CD4-positive, alpha-beta memory T cell (primary cell): Measurements from ENCODE around the gene ASPM. TPM values are rescaled to one million over a fixed set of nuclear protein-coding genes. Genes with fewer than 3 reads are reported as not detected.

Experiments used
- CTCF ChIA-PET: fragments of 350-600 bp; sonication (Branson Sonifier 250); formaldehyde crosslinking; loops from one replicate; lab custom pipeline; 2021; ENCODE audit warnings: inconsistent platforms; ENCODE audit not compliant: partially characterized antibody; lab: Charles Lee
- POLR2A ChIA-PET: fragments of 350-600 bp; sonication (Branson Sonifier 250); formaldehyde crosslinking; loops from one replicate; lab custom pipeline; 2021; ENCODE audit not compliant: partially characterized antibody; lab: Charles Lee
- DNase-seq, 5 donors: peaks; one replicate each; pipeline versions ENCODE4 v3.0.0 to v3.0.0-alpha.2; 2020 to 2022; ENCODE audit warnings: mixed read lengths in 1 of 5
- H3K27ac ChIP-seq: one replicate; pipeline ENCODE4 v1.7.0; 2013; ENCODE audit warnings: low read depth, low read length
- H3K27me3 ChIP-seq: 2 replicates; pipeline ENCODE4 v1.7.0; 2013; ENCODE audit warnings: mild to moderate bottlenecking, low read length, moderate library complexity; ENCODE audit not compliant: insufficient read depth
- H3K36me3 ChIP-seq: 2 replicates; pipeline ENCODE4 v1.7.0; 2013; ENCODE audit warnings: mild to moderate bottlenecking, low read length, moderate library complexity; ENCODE audit not compliant: insufficient read depth
- H3K4me1 ChIP-seq: 2 replicates; pipeline ENCODE4 v1.7.0; 2013; ENCODE audit warnings: mild to moderate bottlenecking, low read length, moderate library complexity; ENCODE audit not compliant: insufficient read depth
- H3K4me3 ChIP-seq, 2 donors: one replicate each; pipeline ENCODE4 v1.7.0; 2013; ENCODE audit warnings: low read length in 2 of 2, mild to moderate bottlenecking in 1 of 2
- H3K9me3 ChIP-seq, 2 donors: one replicate each; pipeline ENCODE4 v1.7.0; 2013; ENCODE audit warnings: low read length in 2 of 2, control low read depth in 1 of 2; ENCODE audit not compliant: control insufficient read depth in 1 of 2
- H3K27ac Mint-ChIP-seq, 7 donors: one replicate each; pipeline ENCODE4 v1.8.0; 2020 to 2021; ENCODE audit warnings: mixed read lengths in 7 of 7, mild to moderate bottlenecking in 6 of 7, inconsistent platforms in 3 of 7, moderate library complexity in 3 of 7
- H3K27me3 Mint-ChIP-seq, 2 donors: one replicate each; pipeline ENCODE4 v1.8.0; 2020 to 2021; ENCODE audit warnings: mixed read lengths in 2 of 2
- H3K36me3 Mint-ChIP-seq, 2 donors: one replicate each; pipeline ENCODE4 v1.8.0; 2020 to 2021; ENCODE audit warnings: mixed read lengths in 2 of 2, inconsistent platforms in 1 of 2, mild to moderate bottlenecking in 1 of 2
- H3K4me1 Mint-ChIP-seq, 4 donors: one replicate each; pipeline ENCODE4 v1.8.0; 2020 to 2021; ENCODE audit warnings: mixed read lengths in 4 of 4, mild to moderate bottlenecking in 1 of 4
- H3K4me3 Mint-ChIP-seq, 8 donors: one replicate each; pipeline ENCODE4 v1.8.0; 2020 to 2021; ENCODE audit warnings: mixed read lengths in 8 of 8, mild to moderate bottlenecking in 7 of 8, moderate library complexity in 6 of 8, inconsistent platforms in 3 of 8
- H3K9me3 Mint-ChIP-seq, 8 donors: one replicate each; pipeline ENCODE4 v1.8.0; 2020 to 2021; ENCODE audit warnings: mixed read lengths in 8 of 8, mild to moderate bottlenecking in 5 of 8, inconsistent platforms in 3 of 8, moderate library complexity in 1 of 8
- intact Hi-C: fragments of 100-400 bp; cut with micrococcal nuclease; formaldehyde crosslinking; loops from one replicate; pipeline ENCODE4 v1.15.1; 2023
- polyA plus RNA-seq, 2 donors: library from polyadenylated mRNA; unstranded; fragments of 300-500 nt; fragmentation: Illumina TruSeq; gene quantifications; one replicate each; pipeline ENCODE4 v1.2.3, GENCODE V29; 2021
- total RNA-seq, 2 experiments: library from RNA; stranded (reverse); gene quantifications; one replicate each; pipeline ENCODE4 v1.2.3, GENCODE V29; 2021

The ASPM gene
- total and polyA plus RNA-seq, 4 experiments from 2014 or later: 0.01 to 0.38 (median 0.30) TPM; not detected in 1

- H3K4me1 ChIP-seq: no peaks in the 10 kb centered on the region
- no peak overlapping the region for H3K27ac Mint-ChIP-seq
- intact Hi-C loops: no loop called here
- H3K36me3 Mint-ChIP-seq: peaks cover 0 to 4% of the 10 kb centered on the region in 2 donors
- no peaks in the 10 kb centered on the region for H3K36me3 ChIP-seq
- H3K4me3 Mint-ChIP-seq: no peak overlapping the region
- H3K4me3 ChIP-seq: no peak overlapping the region
- H3K27me3 Mint-ChIP-seq: peaks cover 0 to 5% of the 10 kb centered on the region in 2 donors
- no peak overlapping the region for H3K27ac ChIP-seq
- no peaks in the 10 kb centered on the region for H3K4me1 Mint-ChIP-seq
- no peak for DNase-seq
- CTCF ChIA-PET: no interaction called here
- H3K27me3 ChIP-seq: no peaks in the 10 kb centered on the region
- no peaks in the 10 kb centered on the region for H3K9me3 ChIP-seq
- POLR2A ChIA-PET: no interaction called here
- peaks cover 7 to 28% (median 19%) of the 10 kb centered on the region in 8 donors for H3K9me3 Mint-ChIP-seq
Observed at GRCh38 chr1:197083474-197083873, 63.0 kb downstream of the ASPM start.

GRCh38 chr1:197081117-197081753, 65.2 kb downstream of the ASPM start:
- H3K27ac Mint-ChIP-seq: no peak overlapping the region
- Histone ChIP-seq H3K4me3 (no peak overlapping the region), H3K27me3 (no peaks in the 10 kb centered on the region), H3K4me1 (no peaks in the 10 kb centered on the region), H3K36me3 (no peaks in the 10 kb centered on the region), H3K9me3 (no peaks in the 10 kb centered on the region), H3K27ac (no peak overlapping the region)
- peaks cover 0 to 4% of the 10 kb centered on the region in 2 donors for H3K36me3 Mint-ChIP-seq
- POLR2A ChIA-PET: no interaction called here
- intact Hi-C loops: no loop called here
- H3K4me1 Mint-ChIP-seq: peaks cover 0 to 5% (median 0%) of the 10 kb centered on the region in 4 donors
- no peak for DNase-seq
- peaks cover 7 to 28% (median 19%) of the 10 kb centered on the region in 8 donors for H3K9me3 Mint-ChIP-seq
- H3K4me3 Mint-ChIP-seq: no peak overlapping the region
- H3K27me3 Mint-ChIP-seq: peaks cover 0 to 5% of the 10 kb centered on the region in 2 donors
- CTCF ChIA-PET: no interaction called here

- no peak overlapping the region for H3K4me3 Mint-ChIP-seq
- no peaks in the 10 kb centered on the region for H3K27me3 ChIP-seq
- CTCF ChIA-PET: no interaction called here
- peaks cover 0 to 4% of the 10 kb centered on the region in 2 donors for H3K36me3 Mint-ChIP-seq
- peaks cover 0 to 5% (median 0%) of the 10 kb centered on the region in 4 donors for H3K4me1 Mint-ChIP-seq
- no peaks in the 10 kb centered on the region for H3K36me3 ChIP-seq
- H3K27me3 Mint-ChIP-seq: peaks cover 0 to 5% of the 10 kb centered on the region in 2 donors
- H3K9me3 Mint-ChIP-seq: peaks cover 7 to 28% (median 19%) of the 10 kb centered on the region in 8 donors
- no peaks in the 10 kb centered on the region for H3K9me3 ChIP-seq
- no peak overlapping the region for H3K27ac ChIP-seq
- H3K4me3 ChIP-seq: no peak overlapping the region
- intact Hi-C loops: no loop called here
- no peak overlapping the region for H3K27ac Mint-ChIP-seq
- no peaks in the 10 kb centered on the region for H3K4me1 ChIP-seq
- DNase-seq: no peak
- POLR2A ChIA-PET: no interaction called here
Observed at GRCh38 chr1:197080323-197080722, 66.1 kb downstream of the ASPM start.

GRCh38 chr1:197076585-197076984, 69.9 kb downstream of the ASPM start:
- Mint-ChIP-seq H3K36me3 (peaks cover 0 to 4% of the 10 kb centered on the region in 2 donors), H3K27ac (no peak overlapping the region), H3K4me3 (no peak overlapping the region), H3K27me3 (peaks cover 0 to 7% of the 10 kb centered on the region in 2 donors), H3K9me3 (peaks cover 5 to 17% (median 13%) of the 10 kb centered on the region in 8 donors), H3K4me1 (peaks cover 0 to 5% (median 0%) of the 10 kb centered on the region in 4 donors)
- Histone ChIP-seq H3K27me3 (no peaks in the 10 kb centered on the region), H3K4me3 (no peak overlapping the region), H3K36me3 (no peaks in the 10 kb centered on the region), H3K4me1 (no peaks in the 10 kb centered on the region), H3K9me3 (no peaks in the 10 kb centered on the region), H3K27ac (no peak overlapping the region)
- ChIA-PET POLR2A (no interaction called here), CTCF (no interaction called here)
- DNase-seq: no peak
- intact Hi-C loops: no loop called here

GRCh38 chr1:197073978-197074377, 72.5 kb downstream of the ASPM start:
- H3K4me3 Mint-ChIP-seq: no peak overlapping the region
- Histone ChIP-seq H3K36me3 (no peaks in the 10 kb centered on the region), H3K27me3 (no peaks in the 10 kb centered on the region), H3K9me3 (no peaks in the 10 kb centered on the region), H3K4me3 (no peak overlapping the region), H3K27ac (no peak overlapping the region), H3K4me1 (no peaks in the 10 kb centered on the region)
- H3K36me3 Mint-ChIP-seq: no peaks in the 10 kb centered on the region
- no peak for DNase-seq
- POLR2A ChIA-PET: no interaction called here
- no peak overlapping the region for H3K27ac Mint-ChIP-seq
- peaks cover 0 to 12% (median 4%) of the 10 kb centered on the region in 8 donors for H3K9me3 Mint-ChIP-seq
- CTCF ChIA-PET: no interaction called here
- H3K4me1 Mint-ChIP-seq: peaks cover 0 to 5% (median 0%) of the 10 kb centered on the region in 4 donors
- peaks cover 0 to 5% of the 10 kb centered on the region in 2 donors for H3K27me3 Mint-ChIP-seq
- intact Hi-C loops: no loop called here

GRCh38 chr1:197067457-197067818, 79.0 kb downstream of the ASPM start:
- no peak for DNase-seq
- Mint-ChIP-seq H3K4me3 (no peak overlapping the region), H3K27me3 (peaks cover 2 to 3% of the 10 kb centered on the region in 2 donors), H3K27ac (no peak overlapping the region), H3K36me3 (no peaks in the 10 kb centered on the region), H3K4me1 (no peaks in the 10 kb centered on the region), H3K9me3 (peaks cover 0 to 9% (median 5%) of the 10 kb centered on the region in 8 donors)
- no peak overlapping the region for H3K27ac ChIP-seq
- intact Hi-C loops: no loop called here
- H3K36me3 ChIP-seq: no peaks in the 10 kb centered on the region
- H3K4me1 ChIP-seq: no peaks in the 10 kb centered on the region
- ChIA-PET CTCF (no interaction called here), POLR2A (no interaction called here)
- no peaks in the 10 kb centered on the region for H3K9me3 ChIP-seq
- no peaks in the 10 kb centered on the region for H3K27me3 ChIP-seq
- H3K4me3 ChIP-seq: no peak overlapping the region

GRCh38 chr1:197066719-197067456, 79.6 kb downstream of the ASPM start, which contains the start of gene F13B:
TSS of gene F13B (minus strand) at chr1:197067260. CDS start at chr1:197067223, 37 bp downstream.
- H3K27me3 ChIP-seq: no peaks in the 10 kb centered on the region
- no peak within 1 kb of the TSS for H3K4me3 ChIP-seq
- no peak within 1 kb of the TSS for H3K4me3 Mint-ChIP-seq
- no peak for DNase-seq
- no peaks in the 10 kb centered on the region for H3K9me3 ChIP-seq
- no peaks in the 10 kb centered on the region for H3K36me3 Mint-ChIP-seq
- no peak within 1 kb of the TSS for H3K27ac Mint-ChIP-seq
- ChIA-PET POLR2A (no interaction called here), CTCF (no interaction called here)
- H3K9me3 Mint-ChIP-seq: peaks cover 0 to 9% (median 5%) of the 10 kb centered on the region in 8 donors
- no peak within 1 kb of the TSS for H3K27ac ChIP-seq
- H3K4me1 ChIP-seq: no peaks in the 10 kb centered on the region
- intact Hi-C loops: no loop called here
- H3K4me1 Mint-ChIP-seq: no peaks in the 10 kb centered on the region
- no peaks in the 10 kb centered on the region for H3K36me3 ChIP-seq
- peaks cover 3 to 4% of the 10 kb centered on the region in 2 donors for H3K27me3 Mint-ChIP-seq
